Measurements from ENCODE around the gene AQP1. TPM values are rescaled to one million over a fixed set of nuclear protein-coding genes. Genes with fewer than 3 reads are reported as not detected.

AQP1 gene
- polyA plus RNA-seq, 2 of the 4 experiments (the other 2 are of a cell fraction) = 0.49 to 0.58 TPM

DNA sequence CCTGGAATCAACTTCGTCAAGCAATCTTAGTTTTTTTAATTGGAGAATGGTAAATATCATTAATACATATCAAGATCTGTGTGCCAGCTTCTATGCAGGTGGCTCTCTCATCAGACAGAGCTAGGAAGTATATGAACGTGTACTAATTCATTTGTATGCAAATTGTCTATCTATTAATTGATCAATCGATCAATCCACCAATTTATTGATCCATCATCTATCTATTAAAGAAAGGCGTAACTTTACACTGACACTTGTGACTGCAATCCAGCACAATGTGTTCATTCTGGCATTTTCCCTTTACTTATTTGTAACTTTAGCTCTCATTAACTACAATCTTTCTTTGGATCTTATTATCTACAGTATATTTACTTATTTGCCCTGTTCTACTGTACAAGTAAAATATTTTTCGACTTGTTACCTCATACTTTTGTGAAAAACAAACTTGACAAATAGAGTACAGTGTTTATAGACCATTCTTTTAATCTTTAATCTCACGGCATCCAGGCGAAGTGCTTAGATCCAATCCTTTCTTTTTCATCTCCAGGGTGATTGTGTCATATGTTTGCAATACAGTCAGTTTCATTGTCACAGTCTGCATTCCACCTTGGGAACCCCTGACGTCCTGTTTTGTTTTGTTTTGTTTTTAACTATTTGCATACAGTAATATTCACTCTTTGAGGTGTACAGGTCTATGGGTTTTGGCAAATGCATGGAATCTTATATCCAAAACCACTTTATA is 30.1 kb downstream of the AQP1 start:
- DNase-seq (ENCODE audit: low read depth in 1 of 2, low spot score in 1 of 2) (peak in 1 of 2 experiments; percentile 47), ATAC-seq (no peak; a peak in 1 of 6 replicates), FAIRE-seq (no peak)
- no peak overlapping the region for H3K27ac ChIP-seq
- ChIA-PET POLR2A (no interaction called here), CTCF (interaction anchor here (0.7 to 1.6 kb wide), 3 partner anchors 10 to 25 kb away, joined by 3 read pairs; no protein-coding TSS in a partner anchor)
- 4% methylated on average over 8 of the region's 8 CpGs for WGBS (ENCODE audit: missing lambda C conversion rate)
- no peak overlapping the region for H3K4me3 ChIP-seq
- TF ChIP-seq RAD21 (conservative IDR thresholded peaks at IDR 0.05 in 1 of 2, IDR thresholded peaks at IDR 0.05 in 1 of 2) = no peak
- no peak for TF ChIP-seq RNF2 (IDR thresholded peaks at IDR 0.05; ENCODE audit: borderline replicate concordance, low read depth)
- TF ChIP-seq ZFP36 (IDR thresholded peaks at IDR 0.05; ENCODE audit: borderline replicate concordance, partially characterized antibody) = no peak
- TF ChIP-seq, protein P1, sequence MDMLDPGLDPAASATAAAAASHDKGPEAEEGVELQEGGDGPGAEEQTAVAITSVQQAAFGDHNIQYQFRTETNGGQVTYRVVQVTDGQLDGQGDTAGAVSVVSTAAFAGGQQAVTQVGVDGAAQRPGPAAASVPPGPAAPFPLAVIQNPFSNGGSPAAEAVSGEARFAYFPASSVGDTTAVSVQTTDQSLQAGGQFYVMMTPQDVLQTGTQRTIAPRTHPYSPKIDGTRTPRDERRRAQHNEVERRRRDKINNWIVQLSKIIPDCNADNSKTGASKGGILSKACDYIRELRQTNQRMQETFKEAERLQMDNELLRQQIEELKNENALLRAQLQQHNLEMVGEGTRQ (IDR thresholded peaks at IDR 0.05) = no peak
- TF ChIP-seq HOXA7 (CRISPR knock-in tag; IDR thresholded peaks at IDR 0.05) = no peak
- TF ChIP-seq, protein P2, sequence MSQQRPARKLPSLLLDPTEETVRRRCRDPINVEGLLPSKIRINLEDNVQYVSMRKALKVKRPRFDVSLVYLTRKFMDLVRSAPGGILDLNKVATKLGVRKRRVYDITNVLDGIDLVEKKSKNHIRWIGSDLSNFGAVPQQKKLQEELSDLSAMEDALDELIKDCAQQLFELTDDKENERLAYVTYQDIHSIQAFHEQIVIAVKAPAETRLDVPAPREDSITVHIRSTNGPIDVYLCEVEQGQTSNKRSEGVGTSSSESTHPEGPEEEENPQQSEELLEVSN (IDR thresholded peaks at IDR 0.05; ENCODE audit: borderline replicate concordance, low read depth) = no peak
- no peak for TF ChIP-seq GATA3 (IDR thresholded peaks at IDR 0.05; ENCODE audit: borderline replicate concordance)
- no peak for TF ChIP-seq TFCP2L1 (CRISPR knock-in tag; IDR thresholded peaks at IDR 0.05)
- no peak for TF ChIP-seq RFX5 (IDR thresholded peaks at IDR 0.05)
- TF ChIP-seq, protein P3, sequence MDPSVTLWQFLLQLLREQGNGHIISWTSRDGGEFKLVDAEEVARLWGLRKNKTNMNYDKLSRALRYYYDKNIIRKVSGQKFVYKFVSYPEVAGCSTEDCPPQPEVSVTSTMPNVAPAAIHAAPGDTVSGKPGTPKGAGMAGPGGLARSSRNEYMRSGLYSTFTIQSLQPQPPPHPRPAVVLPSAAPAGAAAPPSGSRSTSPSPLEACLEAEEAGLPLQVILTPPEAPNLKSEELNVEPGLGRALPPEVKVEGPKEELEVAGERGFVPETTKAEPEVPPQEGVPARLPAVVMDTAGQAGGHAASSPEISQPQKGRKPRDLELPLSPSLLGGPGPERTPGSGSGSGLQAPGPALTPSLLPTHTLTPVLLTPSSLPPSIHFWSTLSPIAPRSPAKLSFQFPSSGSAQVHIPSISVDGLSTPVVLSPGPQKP (IDR thresholded peaks at IDR 0.05; ENCODE audit: low read depth, low read length) = no peak
- no peak for TF ChIP-seq CBX2 (IDR thresholded peaks at IDR 0.05; ENCODE audit: borderline replicate concordance, low read depth)
- TF ChIP-seq BHLHE40 (IDR thresholded peaks at IDR 0.05; ENCODE audit: low read depth, low read length) = no peak
- TF ChIP-seq MAZ (IDR thresholded peaks at IDR 0.05; ENCODE audit: borderline replicate concordance, low read depth, low read length) = no peak
- TF ChIP-seq RARB (CRISPR knock-in tag; IDR thresholded peaks at IDR 0.05) = no peak
- TF ChIP-seq EHF (CRISPR knock-in tag; IDR thresholded peaks at IDR 0.05) = no peak
- peak overlapping the region; percentile 12; the same call in 1 of the 3 replicates for H3K4me2 ChIP-seq
- 0 out of 3 replicates have a peak, but pooled peaks cover 3% of the 10 kb centered on the region for H3K4me1 ChIP-seq
- H3K9me3 ChIP-seq = peaks cover 15% of the 10 kb centered on the region; the same call in 1 of the 3 replicates

DNA sequence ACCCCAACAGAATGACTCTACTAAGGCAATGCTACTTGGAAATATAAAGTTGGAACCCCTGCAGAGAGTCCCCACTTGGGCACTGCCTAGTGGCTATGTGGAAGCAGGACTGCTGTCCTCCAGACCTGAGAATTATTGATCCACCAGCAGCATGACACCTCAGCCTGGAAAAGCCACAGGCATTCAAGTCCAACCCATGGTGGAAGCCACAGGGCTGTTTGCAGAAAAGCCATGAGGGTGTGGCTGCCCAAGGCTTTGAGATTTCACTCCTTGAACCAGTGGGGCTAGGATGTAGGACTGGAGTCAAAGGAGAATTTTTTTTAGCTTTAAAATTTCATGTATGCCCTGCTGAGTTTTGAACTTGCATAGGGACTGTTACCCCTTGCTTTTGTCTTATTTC is 38.5 kb downstream of the AQP1 start:
- CTCF ChIA-PET = interaction anchor here (1.1 kb wide), 1 partner anchor 12 kb away, joined by 4 read pairs; no protein-coding TSS in a partner anchor
- H3K4me1 ChIP-seq = no peaks in the 10 kb centered on the region
- POLR2A ChIA-PET = no interaction called here
- H3K9me3 ChIP-seq = peaks cover 1% of the 10 kb centered on the region; the same call in 1 of the 3 replicates
- no peak overlapping the region for H3K4me2 ChIP-seq
- no peak for FAIRE-seq
- TF ChIP-seq MYC (IDR thresholded peaks at IDR 0.05; ENCODE audit: borderline replicate concordance, low read length) = no peak
- TF ChIP-seq, protein P4, sequence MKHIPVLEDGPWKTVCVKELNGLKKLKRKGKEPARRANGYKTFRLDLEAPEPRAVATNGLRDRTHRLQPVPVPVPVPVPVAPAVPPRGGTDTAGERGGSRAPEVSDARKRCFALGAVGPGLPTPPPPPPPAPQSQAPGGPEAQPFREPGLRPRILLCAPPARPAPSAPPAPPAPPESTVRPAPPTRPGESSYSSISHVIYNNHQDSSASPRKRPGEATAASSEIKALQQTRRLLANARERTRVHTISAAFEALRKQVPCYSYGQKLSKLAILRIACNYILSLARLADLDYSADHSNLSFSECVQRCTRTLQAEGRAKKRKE (CRISPR knock-in tag; IDR thresholded peaks at IDR 0.05; ENCODE audit: low read depth) = no peak
- TF ChIP-seq, protein P1 (IDR thresholded peaks at IDR 0.05) = no peak
- TF ChIP-seq, protein P5, sequence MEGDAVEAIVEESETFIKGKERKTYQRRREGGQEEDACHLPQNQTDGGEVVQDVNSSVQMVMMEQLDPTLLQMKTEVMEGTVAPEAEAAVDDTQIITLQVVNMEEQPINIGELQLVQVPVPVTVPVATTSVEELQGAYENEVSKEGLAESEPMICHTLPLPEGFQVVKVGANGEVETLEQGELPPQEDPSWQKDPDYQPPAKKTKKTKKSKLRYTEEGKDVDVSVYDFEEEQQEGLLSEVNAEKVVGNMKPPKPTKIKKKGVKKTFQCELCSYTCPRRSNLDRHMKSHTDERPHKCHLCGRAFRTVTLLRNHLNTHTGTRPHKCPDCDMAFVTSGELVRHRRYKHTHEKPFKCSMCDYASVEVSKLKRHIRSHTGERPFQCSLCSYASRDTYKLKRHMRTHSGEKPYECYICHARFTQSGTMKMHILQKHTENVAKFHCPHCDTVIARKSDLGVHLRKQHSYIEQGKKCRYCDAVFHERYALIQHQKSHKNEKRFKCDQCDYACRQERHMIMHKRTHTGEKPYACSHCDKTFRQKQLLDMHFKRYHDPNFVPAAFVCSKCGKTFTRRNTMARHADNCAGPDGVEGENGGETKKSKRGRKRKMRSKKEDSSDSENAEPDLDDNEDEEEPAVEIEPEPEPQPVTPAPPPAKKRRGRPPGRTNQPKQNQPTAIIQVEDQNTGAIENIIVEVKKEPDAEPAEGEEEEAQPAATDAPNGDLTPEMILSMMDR (IDR thresholded peaks at IDR 0.05) = no peak
- no peak for TF ChIP-seq SMC3 (IDR thresholded peaks at IDR 0.05)
- no peak for TF ChIP-seq EHF (CRISPR knock-in tag; IDR thresholded peaks at IDR 0.05)
- TF ChIP-seq ZSCAN20 (CRISPR knock-in tag; IDR thresholded peaks at IDR 0.05) = no peak
- TF ChIP-seq FOXS1 (CRISPR knock-in tag; IDR thresholded peaks at IDR 0.05) = no peak
- TF ChIP-seq, protein P6, sequence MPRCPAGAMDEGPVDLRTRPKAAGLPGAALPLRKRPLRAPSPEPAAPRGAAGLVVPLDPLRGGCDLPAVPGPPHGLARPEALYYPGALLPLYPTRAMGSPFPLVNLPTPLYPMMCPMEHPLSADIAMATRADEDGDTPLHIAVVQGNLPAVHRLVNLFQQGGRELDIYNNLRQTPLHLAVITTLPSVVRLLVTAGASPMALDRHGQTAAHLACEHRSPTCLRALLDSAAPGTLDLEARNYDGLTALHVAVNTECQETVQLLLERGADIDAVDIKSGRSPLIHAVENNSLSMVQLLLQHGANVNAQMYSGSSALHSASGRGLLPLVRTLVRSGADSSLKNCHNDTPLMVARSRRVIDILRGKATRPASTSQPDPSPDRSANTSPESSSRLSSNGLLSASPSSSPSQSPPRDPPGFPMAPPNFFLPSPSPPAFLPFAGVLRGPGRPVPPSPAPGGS (IDR thresholded peaks at IDR 0.05) = no peak
- TF ChIP-seq MAZ (IDR thresholded peaks at IDR 0.05; ENCODE audit: borderline replicate concordance, low read depth, low read length) = no peak
- TF ChIP-seq HEYL (CRISPR knock-in tag; IDR thresholded peaks at IDR 0.05) = no peak
- TF ChIP-seq RARB (CRISPR knock-in tag; IDR thresholded peaks at IDR 0.05) = no peak
- no peak for TF ChIP-seq HOXB5 (CRISPR knock-in tag; IDR thresholded peaks at IDR 0.05)
- no peak for TF ChIP-seq TFCP2L1 (CRISPR knock-in tag; IDR thresholded peaks at IDR 0.05)
- ATAC-seq = no peak
- no peak overlapping the region for H3K4me3 ChIP-seq
- DNase-seq (ENCODE audit: low read depth in 1 of 2, low spot score in 1 of 2) = no peak
- H3K27ac ChIP-seq = no peak overlapping the region

Data from A549 (cell line).